Adrenal gland (tissue), 5 donors: Measurements from ENCODE around the gene MED23.

Source experiments
- POLR2A ChIP-seq, 2 donors: fragments of 450-650 bp; IDR thresholded peaks; one replicate each; pipeline ENCODE4 v1.6.1; 2017; ENCODE audit warnings: antibody characterized with exemption in 2 of 2, mild to moderate bottlenecking in 2 of 2, moderate library complexity in 1 of 2
- TF ChIP-seq, protein P1 (sequence below), 6 experiments: fragments of 450-650 bp in 4 of 6; fragments of 200-600 bp in 2 of 6; sonication (generic) in 1 of 6; IDR thresholded peaks; 1 replicate in 5 of 6; 2 replicates in 1 of 6; pipeline versions ENCODE4 v1.5.1 to v1.8.0; 2016 to 2021; ENCODE audit warnings: antibody characterized with exemption in 6 of 6, mild to moderate bottlenecking in 2 of 6, moderate library complexity in 1 of 6
- donor health status: DM: no; HTN: no; CAD: no.

DNA sequence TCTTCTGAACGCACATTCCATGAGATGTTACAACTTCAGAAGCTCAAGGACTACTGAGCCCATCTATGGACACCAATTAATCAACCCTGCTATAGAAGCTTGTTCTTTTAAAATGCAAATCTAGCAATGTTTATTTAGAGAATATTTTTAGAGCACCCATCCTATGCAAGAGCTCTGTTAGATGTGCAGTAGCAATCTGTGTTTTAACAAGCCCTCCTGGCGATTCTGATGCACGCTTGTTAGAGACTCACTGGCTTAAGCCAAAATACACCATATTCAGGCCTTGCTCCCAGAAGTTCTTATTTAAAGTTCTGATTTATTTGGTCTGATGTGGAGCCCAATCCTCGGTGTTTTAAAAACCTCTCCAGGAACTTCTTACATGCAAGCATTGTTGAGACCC lies 76.1 kb downstream of the MED23 start:
- TF ChIP-seq, protein P1, sequence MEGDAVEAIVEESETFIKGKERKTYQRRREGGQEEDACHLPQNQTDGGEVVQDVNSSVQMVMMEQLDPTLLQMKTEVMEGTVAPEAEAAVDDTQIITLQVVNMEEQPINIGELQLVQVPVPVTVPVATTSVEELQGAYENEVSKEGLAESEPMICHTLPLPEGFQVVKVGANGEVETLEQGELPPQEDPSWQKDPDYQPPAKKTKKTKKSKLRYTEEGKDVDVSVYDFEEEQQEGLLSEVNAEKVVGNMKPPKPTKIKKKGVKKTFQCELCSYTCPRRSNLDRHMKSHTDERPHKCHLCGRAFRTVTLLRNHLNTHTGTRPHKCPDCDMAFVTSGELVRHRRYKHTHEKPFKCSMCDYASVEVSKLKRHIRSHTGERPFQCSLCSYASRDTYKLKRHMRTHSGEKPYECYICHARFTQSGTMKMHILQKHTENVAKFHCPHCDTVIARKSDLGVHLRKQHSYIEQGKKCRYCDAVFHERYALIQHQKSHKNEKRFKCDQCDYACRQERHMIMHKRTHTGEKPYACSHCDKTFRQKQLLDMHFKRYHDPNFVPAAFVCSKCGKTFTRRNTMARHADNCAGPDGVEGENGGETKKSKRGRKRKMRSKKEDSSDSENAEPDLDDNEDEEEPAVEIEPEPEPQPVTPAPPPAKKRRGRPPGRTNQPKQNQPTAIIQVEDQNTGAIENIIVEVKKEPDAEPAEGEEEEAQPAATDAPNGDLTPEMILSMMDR (IDR thresholded peaks at IDR 0.05), result no peak
- no peak for TF ChIP-seq POLR2A (IDR thresholded peaks at IDR 0.05)
